HG02852 (cell line): Measurements from ENCODE around the gene KRTAP12-3.
"Not testable (repeated sequence)": the region's sequence is repeated elsewhere in the genome, so short reads cannot be mapped to it uniquely, and the experiment has no call there.

ENCODE experiments used
- ATAC-seq: cut with Tn5 transposase; IDR thresholded peaks from one replicate; pipeline ENCODE4 v1.9.1; 2021; ENCODE audit warnings: mild to moderate bottlenecking, moderate library complexity; ENCODE audit not compliant: unreplicated experiment

KRTAP12-3 gene, protein sequence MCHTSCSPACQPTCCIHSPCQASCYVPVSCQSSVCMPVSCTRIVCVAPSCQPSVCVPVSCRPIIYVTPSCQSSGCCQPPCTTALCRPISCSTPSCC

DNA sequence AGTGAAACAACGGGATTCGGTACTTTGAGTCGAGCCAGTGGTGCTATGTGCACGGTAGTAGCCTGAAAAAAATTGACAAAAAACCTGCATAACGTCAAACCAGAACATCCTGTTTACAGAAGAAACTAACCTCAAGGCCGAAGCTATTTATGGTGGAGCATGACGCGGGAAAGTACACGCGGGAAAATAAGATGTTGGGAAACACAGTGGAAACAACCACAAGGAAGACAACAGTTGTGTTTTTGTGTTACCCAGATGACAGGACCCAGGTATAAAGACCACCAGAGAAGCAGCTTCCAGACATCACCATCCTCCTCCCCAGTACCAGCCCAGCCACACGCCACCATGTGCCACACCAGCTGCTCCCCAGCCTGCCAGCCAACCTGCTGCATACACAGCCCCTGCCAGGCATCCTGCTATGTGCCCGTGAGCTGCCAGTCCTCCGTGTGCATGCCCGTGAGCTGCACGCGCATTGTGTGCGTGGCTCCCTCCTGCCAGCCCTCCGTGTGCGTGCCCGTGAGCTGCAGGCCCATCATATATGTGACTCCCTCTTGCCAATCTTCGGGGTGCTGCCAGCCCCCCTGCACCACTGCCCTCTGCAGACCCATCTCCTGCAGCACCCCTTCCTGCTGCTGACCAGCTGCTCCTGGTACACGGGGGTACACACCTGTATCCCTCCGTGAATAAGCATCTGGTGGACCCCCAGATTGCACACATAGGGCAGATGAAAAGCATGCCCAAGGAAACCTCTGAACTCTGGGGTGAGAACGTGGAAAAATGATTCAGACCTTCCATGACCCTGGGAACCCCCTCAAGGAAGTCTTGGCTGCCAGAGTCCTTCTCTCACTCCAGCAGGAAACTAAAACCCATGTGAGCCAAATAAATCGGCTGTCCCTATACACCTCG is at the start of gene KRTAP12-3:
Gene KRTAP12-3, plus strand, starts transcription at position 298 of the 906 bp plus-strand sequence. Its CDS starts 48 bp downstream, at position 346.
- ATAC-seq, result no peak

DNA sequence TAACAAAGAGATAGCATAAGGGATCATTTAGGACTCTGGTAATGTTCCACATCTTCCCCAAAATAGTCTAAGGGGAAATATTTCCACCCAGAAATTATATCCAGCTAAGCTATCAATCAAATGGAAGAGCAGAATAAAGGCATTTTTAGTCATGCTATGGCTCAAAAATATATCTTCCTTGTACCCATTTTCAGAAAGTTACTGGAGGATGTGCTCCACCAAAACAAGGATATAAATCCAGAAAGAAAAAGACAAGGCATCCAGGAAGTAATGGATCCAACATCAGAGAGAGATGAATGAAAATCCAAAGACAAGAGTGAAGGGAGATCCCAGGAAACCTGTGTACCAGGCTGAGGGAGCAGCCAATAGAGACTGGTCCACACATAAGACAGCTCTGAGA is 48.5 kb upstream of the KRTAP12-3 start:
- ATAC-seq, result no peak

DNA sequence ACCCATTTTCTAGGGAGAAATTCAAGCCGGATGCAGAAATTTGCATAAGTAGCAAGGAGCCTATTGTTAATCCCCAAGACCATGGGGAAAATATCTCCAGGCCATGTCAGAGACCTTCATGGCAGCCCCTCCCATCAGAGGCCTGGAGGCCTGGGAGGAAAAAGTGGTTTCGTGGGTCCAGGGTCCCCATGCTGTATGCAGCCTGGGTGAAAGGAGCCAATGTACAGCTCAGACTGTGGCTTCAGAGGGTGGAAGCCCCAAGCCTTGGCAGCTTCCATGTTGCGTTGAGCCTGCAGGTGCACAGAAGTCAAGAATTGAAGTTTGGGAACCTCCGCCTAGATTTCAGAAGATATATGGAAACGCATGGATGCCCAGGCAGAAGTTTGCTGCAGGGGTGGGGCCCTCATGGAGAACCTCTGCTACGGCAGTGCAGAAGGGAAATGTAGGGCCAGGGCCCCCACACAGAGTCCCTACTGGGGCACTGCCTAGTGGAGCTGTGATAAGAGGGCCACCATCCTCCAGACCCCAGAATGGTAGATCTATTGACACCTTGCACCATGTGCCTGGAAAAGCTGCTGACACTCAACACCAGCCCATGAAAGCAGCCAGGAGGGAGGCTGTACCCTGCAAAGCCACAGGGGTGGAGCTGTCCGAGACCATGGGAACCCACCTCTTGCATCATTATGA is 47.4 kb upstream of the KRTAP12-3 start:
- ATAC-seq, result not testable (repeated sequence)

DNA sequence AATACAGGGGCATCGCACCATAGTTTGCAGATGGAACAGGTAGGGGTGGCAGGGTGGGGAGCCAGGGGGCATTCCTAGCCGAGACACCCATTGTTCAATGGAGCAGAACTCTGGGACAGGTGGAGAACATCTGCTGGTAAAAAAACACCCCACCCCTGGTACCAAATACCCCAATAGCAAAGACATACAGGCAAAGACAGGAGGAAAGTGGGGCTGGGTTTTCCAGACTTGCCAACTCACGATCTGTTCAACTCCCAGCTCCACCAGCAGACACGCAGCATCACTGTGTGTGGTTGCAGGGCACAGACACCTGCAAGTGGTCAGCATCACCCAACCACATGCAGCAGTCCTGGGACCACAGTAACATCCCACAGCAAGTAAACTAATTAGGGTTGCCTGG is 46.2 kb upstream of the KRTAP12-3 start:
- ATAC-seq, result no peak

DNA sequence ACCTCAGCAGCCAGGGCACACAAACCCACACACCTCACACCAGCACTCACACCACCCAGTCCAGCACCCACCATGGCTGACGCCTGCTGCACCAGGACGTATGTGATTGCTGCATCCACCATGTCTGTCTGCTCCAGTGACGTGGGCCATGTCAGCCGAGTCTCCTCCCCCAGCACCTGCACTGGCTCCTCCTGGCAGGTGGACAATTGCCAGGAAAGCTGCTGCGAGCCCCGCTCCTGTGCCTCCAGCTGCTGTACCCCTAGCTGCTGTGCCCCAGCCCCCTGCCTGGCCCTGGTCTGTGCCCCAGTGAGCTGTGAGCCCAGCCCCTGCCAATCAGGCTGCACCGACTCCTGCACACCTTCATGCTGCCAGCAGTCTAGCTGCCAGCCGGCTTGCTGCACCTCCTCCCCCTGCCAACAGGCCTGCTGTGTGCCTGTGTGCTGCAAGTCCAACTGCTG is 45.7 kb upstream of the KRTAP12-3 start, which contains the start of gene KRTAP10-8:
Gene KRTAP10-8, plus strand, starts transcription at position 51 of the 458 bp plus-strand sequence. Its CDS starts 22 bp downstream, at position 73.
- ATAC-seq, result no peak

DNA sequence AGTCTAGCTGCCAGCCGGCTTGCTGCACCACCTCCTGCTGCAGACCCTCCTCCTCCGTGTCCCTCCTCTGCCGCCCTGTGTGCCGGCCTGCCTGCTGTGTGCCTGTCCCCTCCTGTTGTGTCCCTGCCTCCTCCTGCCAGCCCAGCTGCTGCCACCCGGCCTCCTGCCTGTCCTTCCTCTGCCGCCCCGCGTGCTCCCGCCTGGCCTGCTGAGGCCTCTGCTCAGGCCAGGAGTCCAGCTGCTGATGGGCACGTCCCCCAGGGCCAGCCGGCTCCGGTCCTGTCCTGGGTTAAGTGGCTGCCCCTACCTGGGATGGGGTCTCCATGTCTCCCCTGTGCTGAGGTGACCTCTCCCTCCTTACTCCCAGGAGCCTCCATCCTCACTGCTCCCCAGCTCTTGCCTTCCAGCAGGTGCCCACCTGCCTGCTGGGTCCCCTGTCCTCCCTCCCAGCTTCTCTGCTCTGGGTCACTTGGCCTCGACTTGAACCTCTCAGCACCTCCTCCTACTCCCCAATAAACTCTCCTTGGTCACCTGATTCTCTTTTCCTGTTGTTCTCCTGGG is 45.0 kb upstream of the KRTAP12-3 start:
- ATAC-seq, result no peak

DNA sequence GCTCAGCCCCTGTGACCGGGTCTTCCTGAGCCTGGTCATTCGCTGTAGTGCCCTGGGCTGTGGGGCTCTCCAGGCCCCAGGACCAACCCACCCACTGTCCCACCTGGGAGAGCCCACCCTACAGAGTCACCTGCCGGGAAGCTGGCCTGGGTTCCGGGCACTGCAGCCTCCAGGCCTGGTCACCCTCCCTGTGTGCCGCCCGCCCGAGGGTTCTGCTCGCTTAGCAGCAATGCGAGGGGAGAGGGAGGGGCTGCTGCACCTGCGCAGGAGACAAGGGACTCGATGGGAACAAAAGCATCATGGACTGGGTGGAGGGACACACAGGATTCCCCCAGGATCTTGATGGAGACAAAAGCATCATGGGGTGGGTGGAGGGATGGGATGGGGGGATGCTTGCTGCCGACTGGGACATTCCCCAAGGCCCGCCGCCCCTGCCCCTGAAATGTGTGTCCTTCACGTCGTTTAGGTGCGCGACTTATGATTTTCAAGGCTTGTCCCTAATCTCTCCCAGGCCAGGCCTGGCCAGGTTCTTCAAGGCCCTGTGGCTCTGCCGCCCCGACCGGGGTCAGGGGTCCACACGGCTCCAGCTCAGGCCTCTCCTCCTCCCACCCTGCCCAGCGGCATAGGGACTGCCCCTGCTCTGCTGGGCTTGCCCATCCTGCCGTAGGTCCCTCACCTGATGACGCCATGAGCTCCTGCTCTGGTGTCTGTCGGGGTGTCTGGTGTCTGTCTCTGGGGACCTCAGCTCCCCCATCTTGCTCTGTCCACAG is 44.2 kb upstream of the KRTAP12-3 start:
- no peak for ATAC-seq

DNA sequence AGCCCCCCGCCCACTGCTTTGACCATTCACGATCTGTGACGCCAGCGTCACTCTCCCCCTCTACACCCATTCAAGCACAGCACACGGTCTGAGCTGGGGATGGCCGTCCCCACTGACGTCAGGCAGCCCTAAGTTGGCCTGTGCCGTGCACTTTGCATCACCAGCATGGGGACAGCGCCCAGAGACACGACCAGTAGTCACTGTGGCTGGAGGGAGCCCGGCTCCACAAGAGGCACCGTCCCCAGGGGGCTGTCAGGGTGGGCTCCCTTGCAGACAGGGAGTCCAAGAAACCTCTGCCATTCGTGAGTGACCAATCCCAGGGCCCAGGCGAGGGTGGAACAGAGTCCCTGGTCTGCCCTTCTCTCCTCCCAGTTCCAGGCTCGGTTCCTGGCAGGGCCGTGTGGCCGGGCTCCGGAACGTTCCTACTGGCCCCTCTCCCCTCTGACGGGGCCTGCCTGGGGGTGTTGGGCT is 43.5 kb upstream of the KRTAP12-3 start:
- ATAC-seq, result no peak

DNA sequence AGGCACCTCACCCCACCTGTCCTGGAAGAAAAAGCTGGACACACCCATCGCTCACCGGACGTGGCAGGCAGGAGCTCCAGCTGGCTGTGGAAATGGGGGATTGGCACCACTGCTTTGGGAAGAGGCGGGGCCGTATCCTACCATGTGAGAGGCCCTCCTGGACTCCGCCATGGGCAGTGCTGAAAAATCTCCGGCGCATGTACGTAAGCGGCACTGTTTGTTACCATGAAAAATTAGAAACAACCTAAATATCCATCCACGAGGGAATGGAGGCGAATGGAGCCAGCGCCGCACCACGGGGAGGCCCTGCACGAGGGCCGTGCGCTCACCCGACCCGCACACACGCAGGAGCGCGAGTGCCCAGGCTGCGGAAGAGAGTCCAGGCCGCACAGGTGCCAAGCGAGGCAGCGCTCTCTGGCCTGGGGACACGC is 42.8 kb upstream of the KRTAP12-3 start:
- no peak for ATAC-seq

DNA sequence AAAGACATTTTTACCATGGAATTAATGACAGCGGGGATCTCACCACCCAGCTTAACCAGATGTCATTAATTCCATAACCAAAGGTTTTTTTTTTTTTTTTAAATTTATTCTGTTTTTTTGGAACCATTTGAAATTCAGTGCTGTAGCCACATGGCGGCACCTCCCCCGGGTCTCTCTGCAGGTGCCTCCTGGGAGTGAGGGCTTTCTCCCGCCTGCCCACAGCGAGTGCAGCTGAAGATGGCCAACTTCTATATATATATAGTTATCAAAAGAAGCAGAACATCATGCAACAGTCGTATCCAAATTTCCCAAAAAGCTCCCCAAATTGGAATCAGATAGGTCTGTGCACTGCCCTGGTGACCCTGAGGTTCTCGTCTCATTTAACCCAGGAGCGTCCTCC is 42.3 kb upstream of the KRTAP12-3 start:
- no peak for ATAC-seq

DNA sequence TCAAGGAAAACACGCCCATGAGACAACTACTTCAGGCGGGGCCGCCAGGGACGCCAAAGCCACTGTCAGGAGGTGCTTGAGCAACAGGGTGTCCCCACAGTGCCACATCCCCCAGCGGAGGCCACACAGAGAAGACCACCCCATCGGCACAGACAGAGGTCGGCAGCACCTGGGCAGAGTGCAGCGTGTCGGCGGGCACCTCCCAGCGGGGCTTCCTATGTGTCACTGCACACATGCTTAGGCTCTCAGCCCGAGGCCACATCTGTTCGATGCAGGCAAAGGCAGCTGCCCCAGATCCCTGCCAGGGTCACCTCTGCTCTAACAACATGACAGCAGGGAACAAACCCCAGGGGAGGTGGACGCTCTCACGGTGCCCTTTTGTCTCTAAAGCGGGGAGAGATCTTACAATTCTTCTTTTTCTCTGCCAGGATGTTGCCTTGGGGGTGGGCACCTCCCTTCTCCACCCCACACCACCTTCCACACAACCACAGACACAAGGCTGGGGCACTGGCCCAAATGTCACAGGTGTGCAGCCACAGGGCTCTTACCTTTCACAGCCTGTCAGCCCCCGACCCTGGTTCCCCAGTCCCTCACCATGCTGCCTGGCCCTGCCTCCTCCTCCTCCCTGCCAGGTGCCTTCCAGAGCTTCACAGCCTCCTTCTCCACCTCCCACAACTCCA is 41.7 kb upstream of the KRTAP12-3 start:
- ATAC-seq, result no peak

DNA sequence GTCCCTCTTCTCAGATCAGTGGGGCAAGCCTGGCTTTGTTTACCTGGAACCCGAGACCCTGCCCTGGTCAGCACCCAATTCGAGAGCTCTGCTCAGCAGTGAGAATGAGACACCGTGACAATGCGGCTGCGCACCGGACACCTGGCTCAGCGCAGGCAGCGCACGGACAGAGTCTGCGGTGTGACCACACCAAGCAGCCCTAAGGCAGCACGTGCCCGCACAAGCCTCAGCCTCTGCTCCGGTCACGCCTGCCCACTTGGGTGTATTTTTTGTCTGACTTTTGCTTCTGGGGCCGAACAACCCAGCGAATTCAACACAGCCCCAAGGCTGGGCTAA is 41.2 kb upstream of the KRTAP12-3 start:
- ATAC-seq, result no peak

DNA sequence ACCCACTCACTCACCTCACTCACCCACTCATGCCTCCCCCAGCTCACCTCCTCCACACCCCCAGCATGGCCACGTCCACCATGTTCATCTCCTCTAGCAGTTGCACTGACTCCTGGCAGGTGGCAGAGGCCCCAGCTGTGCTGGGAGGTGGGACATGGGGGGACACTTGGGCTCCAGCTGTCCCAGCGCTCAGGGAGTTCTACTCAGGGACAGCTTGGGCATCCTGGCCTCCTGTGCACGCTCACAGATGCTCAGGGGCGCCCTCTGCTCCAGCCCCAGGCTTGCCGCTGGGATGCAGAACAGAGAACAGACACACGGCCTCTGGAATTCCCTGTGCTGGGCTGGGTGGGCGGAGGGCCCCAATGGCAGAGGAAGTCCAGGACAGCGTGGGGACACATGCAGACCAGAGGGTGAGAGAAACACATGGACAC is 40.6 kb upstream of the KRTAP12-3 start:
- no peak for ATAC-seq

DNA sequence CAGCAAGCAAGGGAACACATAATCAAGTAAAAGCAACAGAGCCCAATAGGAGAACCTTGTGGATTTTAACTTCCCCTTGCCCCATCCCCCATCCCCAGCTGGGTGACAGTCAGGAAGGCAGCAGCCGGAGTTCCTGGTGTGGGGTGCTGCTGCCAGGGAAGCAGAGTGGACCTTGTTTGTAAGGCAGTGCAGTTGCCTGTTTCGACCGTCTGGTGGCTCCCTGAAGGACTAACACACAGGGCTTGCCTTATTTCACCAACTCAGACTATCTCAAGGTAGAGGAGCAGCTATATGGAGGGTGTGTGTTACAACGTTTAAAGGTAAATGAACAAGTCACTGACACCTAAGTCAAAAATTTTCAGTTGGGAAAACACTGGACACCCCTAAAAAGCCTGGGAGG is 39.2 kb upstream of the KRTAP12-3 start:
- no peak for ATAC-seq

DNA sequence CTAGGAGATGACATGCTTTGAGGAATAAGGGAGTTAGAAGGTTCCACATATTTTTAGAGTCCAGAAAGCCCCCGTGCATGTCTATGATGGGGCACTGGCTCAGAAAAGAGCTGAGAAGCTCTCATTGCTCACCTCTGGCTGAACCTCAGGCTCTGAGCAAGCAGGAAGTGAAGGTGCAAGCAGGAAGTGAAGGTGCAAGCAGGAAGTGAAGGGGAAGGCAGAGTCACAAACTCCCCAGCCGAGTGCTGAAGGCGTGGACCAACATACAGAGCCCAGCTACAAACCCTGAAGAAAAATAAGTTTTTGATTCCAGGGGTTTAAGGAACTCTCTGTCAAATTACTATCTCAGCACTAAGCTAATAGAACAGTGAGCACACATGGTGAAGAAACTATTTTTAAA is 38.8 kb upstream of the KRTAP12-3 start:
- ATAC-seq, result no peak

DNA sequence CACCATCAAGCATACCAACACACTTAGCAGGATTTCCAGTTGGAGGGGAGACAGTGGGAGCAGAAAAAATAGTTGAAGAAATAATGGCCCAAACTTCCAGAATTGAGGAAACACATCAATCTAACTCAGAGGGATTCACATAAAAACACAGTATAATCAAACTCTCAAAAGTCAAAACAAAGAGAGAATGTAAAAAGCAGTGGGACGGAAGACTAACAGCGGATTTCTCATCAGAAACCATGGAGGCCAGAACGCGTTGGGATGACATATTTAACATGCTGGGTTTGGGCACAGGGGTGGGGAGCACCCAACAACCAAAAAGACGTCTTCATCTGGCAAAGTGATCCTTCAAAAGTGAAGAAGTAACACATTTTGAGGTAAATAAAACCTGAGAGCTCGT is 37.8 kb upstream of the KRTAP12-3 start:
- no peak for ATAC-seq

DNA sequence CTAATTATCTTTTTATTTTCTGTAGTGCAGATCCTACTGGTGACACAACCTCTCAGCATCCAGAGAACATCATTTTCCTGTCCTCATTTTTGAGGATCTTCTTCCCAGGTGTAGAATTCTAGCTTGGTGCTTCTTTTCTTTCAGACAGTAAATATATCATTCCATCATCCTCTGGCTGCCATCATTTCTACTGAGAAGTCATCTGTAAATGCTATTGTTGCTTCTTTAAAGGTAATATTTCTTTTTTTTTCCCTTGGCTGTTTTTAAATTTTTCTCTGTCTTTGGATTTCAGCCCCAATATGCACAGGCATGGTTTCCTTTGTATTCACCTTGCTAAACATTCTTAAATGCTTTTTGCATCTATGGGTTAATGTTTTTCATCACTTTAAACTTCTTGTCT is 34.2 kb upstream of the KRTAP12-3 start:
- no peak for ATAC-seq

DNA sequence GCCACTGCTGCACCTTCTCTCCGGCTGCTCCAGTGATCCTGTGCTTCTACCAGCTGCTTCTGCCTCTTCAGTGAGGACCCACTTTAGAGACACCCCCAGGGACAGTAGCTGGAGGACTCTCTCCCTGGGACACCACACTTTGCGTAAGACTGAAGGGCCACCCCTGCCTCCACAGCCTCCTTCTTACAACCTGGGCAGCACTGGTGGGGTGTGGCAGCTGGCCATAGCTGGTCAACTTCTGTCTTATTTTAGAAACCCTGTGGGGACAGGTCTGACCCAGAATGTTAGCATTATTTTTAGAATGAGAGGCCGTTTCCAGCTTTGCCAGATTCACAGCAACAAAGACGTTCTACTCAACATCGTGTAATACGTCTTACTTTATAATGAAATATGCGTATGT is 32.0 kb upstream of the KRTAP12-3 start:
- no peak for ATAC-seq

DNA sequence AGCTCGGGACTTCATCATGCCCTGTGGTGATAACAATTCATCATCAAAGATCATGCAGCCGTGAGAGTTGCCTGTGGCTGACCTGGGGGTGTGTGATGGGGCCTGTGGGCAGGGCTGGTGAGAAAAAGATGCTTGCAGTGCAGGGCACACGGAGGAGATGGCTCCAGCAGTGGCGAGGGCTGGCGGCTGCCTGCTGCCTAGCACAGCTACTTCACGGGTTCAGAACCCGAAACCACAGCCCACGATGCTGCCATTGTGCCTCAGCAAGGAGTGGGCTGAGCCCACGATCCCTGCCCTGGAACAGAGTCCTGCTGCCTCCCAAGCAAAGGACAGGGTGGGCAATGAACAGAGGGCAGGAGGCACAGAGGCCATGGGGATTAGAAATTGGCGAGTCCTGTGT is 31.5 kb upstream of the KRTAP12-3 start:
- ATAC-seq, result no peak

DNA sequence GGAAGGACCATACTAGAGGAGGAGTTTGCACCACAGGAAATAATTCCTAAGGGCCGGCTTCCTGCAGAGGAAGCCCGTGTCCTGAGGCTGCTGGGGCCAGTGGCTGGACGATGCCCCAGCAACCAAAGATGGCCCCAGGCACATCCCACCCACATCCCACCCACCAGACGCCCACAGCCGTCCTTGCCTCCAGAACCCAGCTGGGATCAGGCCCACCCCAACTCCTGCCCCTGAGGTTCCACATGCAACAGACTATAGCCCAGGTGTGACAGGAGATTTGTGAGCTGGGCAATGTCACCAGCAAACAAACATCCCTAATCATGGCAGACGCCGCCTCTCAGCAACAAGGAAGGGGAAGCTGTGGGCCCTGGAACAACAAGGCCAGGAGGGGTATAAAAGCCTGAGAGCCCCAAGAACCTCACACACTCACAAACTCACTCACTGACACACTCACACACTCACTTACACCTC is 31.0 kb upstream of the KRTAP12-3 start, which contains the start of gene KRTAP10-9:
Gene KRTAP10-9, plus strand, starts transcription at position 421 of the 471 bp plus-strand sequence. CDS start 79 bp downstream, outside the sequence.
- no peak for ATAC-seq
